ENCODE data around the gene SPATA2.
A peak's percentile ranks its signal among the peaks of the same experiment; 100 is the strongest.
"Not testable (repeated sequence)": the region's sequence is repeated elsewhere in the genome, so short reads cannot be mapped to it uniquely, and the experiment has no call there.

Gene SPATA2

DNA sequence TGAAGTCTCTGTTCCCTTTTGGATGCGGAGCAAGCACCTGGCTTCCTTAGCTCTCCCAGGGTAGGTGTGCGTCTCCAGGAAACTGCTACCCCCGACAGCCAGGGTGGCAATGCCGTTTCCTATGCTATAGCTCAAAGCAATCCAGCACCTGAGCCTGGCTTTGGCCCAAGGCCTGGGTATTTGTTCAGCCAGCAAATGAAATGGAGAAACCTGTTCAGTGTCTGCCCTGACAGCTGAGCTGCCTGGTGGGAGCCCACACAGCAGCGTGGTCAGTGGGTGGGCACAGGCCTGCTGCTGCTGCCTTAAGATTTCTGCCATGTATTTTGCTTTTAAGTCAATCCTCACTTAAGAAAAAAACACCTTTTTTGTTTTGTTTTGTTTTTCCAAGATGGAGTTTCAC, 13.7 kb downstream of the SPATA2 start:
- no peak for DNase-seq

- no peak for DNase-seq
Measured at GRCh38 chr20:49899541-49900383, 15.6 kb downstream of the SPATA2 start.

GRCh38 chr20:49896204-49896603, 19.1 kb downstream of the SPATA2 start:
- no peak for DNase-seq

DNA sequence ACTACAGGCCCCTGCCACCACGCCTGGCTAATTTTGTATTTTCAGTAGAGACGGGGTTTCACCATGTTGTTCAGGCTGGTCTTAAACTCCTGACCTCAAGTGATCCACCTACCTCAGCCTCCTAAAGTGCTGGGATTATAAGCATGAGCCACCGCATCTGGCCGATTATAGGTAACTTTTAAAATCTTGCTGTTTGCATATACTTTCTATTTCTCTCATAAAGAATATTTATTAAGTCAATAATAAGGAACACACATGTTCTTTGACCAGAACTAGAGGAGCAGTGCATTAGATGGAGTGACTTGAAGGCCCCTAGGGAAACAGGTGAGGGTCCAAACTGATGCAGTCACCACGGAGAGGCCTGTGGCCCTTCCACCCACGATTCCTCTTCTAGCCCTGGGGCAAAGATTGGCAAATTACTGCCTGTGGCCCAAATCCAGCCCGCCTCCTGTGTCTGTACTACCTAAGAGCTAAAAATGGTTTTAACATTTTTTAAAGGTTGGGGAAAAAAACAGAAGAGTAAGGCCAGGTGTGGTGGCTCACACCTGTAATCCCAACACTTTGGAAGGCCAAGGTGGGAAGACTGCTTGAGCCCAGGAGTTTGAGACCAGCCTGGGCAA, 19.7 kb downstream of the SPATA2 start:
- DNase-seq, result not testable (repeated sequence)

DNA sequence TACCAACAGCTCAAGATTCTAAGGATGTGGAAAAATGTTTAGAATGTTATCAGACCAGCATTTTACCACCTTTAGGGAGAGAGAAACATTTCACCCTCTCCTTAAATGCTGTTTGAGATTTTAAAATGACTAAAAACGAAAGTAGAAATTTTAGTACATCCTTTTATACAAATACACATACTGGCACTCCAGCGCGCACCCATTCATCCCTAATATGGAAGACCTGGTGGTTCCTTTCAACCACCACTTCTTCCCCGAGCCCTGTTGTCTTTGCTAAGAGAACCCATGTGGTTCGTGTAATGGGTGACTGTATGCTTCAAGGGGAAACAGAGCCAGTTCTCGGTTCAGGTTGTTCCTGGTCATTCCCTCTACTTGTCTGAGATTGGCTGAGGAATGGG, 21.3 kb downstream of the SPATA2 start:
- DNase-seq, result no peak

DNA sequence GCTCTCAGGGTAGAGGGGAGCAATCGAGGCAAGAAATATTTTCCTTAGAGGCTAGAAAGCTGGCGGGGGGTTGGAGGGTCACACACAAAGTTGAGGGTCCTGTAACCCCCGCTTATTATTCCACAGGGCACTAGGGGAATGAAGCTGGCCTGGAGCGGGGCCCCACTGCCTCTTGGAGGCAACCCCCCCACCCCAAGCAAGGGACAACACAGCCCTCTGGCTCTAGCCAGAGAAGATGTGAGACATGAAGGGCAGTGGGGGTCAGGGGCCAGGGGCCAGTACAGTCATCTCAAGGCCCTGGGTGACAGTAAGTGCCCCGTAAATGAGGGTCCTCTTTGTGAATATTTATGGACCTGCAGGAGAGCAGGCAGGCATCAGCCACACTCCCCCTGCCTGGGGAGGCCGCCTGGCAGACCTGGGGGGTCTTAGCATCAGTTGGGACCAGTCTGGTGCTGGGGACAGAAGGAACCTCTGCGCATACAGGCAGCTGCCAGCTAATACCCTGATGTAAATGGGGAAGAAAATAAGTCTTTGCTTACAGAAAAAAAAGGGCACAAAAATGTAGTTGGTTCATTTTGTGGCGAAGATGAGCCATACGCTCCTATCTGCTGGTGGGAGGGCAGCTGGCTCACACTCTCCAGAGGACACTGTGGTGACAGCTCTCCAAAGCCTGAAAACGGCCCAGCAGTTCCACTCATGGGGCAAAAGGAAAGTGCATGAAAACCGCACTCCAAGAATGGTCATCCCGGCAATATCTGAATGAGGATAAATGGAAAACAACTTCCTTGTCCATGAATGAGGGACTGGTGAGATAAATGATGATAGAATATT, 21.9 kb downstream of the SPATA2 start:
- DNase-seq, result no peak

- no peak for DNase-seq
Measured at GRCh38 chr20:49892817-49893216, 22.5 kb downstream of the SPATA2 start.

GRCh38 chr20:49892260-49892659, 23.1 kb downstream of the SPATA2 start:
- DNase-seq, result no peak

DNA sequence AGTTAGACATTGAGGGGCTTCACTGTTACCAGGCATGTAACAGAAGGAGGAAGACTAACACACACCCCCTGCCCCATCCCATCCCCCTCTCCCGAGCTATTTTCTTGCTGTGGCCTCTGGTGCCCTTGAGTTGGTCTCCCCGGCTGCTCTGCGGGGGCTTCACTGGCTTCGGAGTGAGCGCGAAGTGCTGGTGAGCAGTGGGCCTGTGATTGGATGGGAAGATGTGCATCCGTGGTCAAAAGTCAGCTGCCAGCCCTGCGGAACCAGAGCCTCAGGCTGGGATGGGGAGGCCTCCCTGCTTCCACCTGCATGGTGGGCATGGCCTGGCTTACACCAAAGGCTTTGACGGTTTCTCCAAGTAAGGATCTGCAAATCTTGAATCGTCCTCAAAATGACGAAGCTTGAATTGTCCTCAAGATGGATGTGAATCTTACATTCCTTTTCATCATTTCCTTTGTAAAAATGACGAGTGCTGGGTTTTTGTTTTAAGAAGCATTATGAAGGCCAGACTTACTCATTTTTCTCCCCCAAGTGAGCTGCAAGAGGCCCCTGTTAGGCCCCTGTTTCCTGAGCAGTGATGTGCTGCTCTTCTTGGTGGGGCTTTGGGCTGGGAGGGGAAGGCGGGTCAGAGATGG, 23.7 kb downstream of the SPATA2 start:
- DNase-seq, result no peak

DNA sequence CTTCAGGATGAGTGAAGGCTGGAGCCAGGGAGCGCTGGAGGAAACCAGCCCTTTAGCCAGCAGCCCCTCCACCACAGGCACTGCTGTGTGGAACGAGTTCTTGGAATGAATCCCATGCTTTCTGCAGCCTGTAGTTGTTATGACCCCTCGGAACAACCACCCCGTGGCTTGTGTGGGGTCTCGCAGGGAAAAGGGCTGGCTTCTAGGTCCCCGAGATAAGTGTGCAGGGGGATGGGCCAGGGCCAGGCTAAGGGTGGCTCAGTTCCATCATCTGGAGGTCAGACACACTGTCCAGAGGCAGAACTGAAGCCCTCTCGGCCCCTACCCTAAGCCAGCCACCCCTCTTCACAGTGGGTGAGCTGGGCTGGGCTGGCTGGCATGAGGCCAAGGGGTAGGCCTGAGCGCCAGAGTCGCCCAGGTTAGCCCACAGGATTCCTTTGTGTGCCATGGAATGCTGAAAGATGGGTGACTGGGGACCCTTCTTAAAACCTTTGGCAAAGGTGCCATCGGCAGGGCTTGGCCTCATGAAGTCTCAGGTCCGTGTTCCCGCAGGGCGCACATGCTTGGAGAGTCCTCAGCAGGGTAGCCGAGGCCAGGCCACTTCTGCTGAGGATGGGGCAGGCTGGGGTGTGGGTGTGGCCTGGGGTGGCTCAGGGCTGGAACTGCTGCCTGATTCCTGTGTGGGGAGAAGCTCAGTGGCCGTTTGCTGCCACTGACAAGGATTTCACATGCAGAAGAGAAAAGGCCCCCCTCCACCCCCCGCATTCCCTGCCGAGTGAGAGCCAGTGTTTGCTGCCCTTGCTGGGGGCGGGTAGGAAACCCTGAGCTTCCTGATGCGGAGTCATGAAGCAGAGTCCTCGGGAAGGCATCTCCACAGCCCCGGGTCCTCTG, 24.6 kb downstream of the SPATA2 start:
- DNase-seq, result no peak

- DNase-seq, result no peak
Measured at GRCh38 chr20:49889935-49890333, 25.4 kb downstream of the SPATA2 start.

DNA sequence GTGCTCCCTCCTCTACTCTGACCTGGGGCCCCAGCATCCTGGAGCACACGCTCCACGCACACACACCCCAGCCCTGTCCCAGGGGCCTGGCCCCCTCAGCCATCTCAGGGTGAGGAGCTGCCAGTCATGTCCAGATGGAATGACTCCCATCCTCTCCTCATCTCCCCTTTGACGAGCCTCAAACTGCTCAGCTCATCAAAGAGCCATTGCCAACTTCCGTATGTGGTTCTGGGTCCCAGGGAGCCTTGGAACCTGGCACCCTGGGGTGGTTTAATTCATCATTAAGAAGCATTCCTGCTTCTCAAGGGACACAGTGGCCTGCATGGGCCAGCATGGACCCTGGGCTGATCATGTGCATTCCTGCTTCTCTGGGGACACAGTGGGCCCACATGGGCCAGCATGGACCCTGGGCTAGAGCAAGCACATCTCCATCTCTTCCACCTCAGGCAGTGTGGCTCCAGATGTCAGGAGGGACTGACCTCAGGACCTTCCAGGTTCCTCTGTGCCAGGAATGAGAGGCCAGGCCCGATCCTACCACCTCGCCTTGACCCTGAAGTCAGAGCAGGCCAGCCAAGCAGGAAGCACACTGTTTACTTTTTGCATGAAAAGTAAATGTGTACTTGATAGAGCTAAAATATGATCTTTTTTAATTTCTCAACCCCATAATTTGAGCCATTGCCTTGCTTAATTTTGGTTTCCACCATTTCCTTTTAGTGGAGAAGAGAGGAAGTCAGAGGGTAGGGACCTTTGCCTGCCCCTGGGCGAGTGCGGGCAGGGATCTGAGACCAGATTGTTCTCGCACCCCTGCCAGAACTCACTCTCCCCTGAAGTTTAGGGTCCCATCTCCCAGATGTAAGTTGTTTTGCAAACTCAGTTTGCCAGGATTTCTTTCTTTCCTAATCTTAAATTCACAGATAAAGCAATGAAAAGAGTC, 26.1 kb downstream of the SPATA2 start:
- DNase-seq, result no peak

- DNase-seq, result peak; percentile 80 to 86
Measured at GRCh38 chr20:49888212-49889000, 26.9 kb downstream of the SPATA2 start.

- DNase-seq, result peak in 1 of 2 donors; percentile 16
Measured at GRCh38 chr20:49887251-49888211, 27.8 kb downstream of the SPATA2 start.

DNA sequence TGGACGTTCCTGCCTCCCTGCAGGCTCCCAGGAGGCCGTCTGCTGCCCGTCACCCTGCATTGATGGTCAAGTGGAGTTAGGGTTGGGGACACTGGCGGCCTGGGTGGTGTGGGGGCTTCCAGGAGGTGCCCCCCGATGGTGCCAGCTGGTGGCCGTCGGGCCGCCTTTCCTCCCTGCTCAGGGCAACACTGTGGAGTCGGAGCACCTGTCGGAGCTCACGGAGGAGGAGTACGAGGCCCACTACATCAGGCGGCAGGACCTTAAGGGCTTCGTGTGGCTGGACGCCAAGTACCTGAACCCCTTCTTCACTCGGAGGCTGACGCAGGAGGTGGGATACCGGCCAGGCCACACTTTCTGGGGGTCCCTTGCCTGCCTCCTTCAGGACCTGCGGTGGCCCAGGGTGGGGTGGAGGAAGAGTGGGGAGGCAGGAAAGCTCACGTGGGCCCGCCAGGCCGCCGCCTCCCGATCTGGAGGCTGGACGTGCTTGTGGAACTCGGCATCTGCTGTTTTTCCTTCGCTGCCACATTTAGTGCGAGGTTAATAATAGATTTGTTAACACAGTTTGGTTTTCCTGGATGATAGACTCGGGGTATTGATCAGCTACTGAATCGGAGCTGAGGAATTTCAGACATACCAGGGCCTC, 28.6 kb downstream of the SPATA2 start:
- no peak for DNase-seq

GRCh38 chr20:49885558-49886332, 29.6 kb downstream of the SPATA2 start:
- no peak for DNase-seq

DNA sequence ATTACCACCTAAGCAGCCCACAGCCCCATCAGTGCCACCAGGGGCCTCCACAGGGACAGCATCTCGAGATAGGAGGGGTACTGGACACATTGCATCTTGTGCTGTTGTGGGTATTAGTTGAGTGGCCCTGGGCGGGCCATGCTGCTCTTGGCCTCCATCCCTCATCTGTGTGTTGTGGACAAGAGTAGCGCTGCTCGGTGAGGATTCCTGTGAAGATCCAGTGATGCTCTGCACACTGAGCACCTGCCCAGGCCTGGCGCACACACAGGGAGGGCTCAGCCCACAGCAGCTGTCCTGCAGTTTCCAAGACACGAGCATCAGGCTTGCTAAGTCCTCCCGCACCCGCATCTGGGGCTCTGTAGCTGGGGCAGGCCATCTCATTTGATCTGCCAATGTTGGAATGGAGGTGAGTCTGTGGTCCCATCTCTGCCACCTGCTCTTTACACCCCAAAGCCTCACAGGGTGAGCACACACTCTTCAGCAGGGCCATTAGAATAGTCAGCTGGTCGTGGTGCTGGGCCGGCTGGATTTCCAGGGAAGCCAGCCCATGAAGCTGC, 32.0 kb downstream of the SPATA2 start:
- no peak for DNase-seq
